Tibial nerve (tissue), 4 donors: ENCODE data around the gene DENND1A.

Experiments used
- CTCF ChIP-seq, 5 experiments: fragments of 200-600 bp in 3 of 5; fragments of 450-650 bp in 2 of 5; sonication (generic) in 3 of 5; IDR thresholded peaks; one replicate each; pipeline ENCODE4 v1.5.1; 2016 to 2019; ENCODE audit warnings: antibody characterized with exemption in 5 of 5, mild to moderate bottlenecking in 3 of 5, moderate library complexity in 2 of 5
- EP300 ChIP-seq, 2 donors: sonication (generic); formaldehyde crosslinking; IDR thresholded peaks; one replicate each; pipeline ENCODE4 v1.6.1; 2017; ENCODE audit warnings: antibody characterized with exemption in 2 of 2, mild to moderate bottlenecking in 1 of 2
- POLR2A ChIP-seq, 2 donors: fragments of 450-650 bp; IDR thresholded peaks; one replicate each; pipeline ENCODE4 v1.6.1; 2017; ENCODE audit warnings: antibody characterized with exemption in 2 of 2, mild to moderate bottlenecking in 2 of 2, moderate library complexity in 2 of 2

GRCh38 chr9:123691765-123692303 lies 238.1 kb downstream of the DENND1A start:
- TF ChIP-seq POLR2A (IDR thresholded peaks at IDR 0.05) (no peak), CTCF (IDR thresholded peaks at IDR 0.05) (no peak), EP300 (IDR thresholded peaks at IDR 0.05) (no peak)
